NCI-H69 (cell line): ENCODE results near the gene AADAT.
"Not testable (repeated sequence)": the region's sequence is repeated elsewhere in the genome, so short reads cannot be mapped to it uniquely, and the experiment has no call there.

Experiments used
- DNase-seq: peaks from one replicate; lab custom pipeline; 2025; lab: John Stamatoyannopoulos, UW

Gene AADAT

DNA sequence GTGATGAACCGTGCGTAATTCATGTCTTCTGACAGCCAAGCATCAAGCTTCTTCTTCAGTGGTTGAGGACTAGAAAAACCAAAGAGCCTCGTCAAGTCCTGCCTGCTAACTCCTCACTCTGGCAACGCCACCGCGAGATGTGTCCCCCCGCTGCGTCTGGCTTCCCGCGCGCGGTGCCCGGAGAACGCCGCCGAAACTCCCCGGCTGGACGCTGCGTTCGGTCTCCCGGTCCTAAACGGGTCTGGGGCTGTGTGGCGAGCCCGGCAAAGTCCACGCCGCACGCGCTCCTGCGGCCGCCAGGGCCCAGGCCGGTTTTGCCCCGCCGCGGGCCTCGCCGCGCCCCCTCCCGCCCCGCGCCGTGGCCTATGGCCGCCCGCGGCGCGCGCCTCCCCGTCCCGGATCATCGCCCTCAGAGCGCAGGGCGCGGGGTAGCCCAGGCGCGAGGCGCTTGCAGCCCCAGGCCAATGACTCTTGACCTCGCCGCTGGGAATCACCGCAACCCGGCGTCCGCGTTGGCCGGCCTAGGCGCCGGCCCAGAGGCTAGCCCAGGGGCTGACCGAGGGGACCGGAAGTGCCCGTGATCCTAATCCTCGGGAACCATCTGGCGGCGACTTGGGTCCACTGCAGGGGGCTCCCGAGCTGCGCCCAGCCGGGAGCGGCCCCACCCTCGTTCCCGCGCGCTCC is at the start of gene AADAT:
Gene AADAT (minus strand): TSS at position 289 of the 684 bp plus-strand sequence. CDS start 266 bp downstream, at position 23.
- DNase-seq: peak; percentile 87

DNA sequence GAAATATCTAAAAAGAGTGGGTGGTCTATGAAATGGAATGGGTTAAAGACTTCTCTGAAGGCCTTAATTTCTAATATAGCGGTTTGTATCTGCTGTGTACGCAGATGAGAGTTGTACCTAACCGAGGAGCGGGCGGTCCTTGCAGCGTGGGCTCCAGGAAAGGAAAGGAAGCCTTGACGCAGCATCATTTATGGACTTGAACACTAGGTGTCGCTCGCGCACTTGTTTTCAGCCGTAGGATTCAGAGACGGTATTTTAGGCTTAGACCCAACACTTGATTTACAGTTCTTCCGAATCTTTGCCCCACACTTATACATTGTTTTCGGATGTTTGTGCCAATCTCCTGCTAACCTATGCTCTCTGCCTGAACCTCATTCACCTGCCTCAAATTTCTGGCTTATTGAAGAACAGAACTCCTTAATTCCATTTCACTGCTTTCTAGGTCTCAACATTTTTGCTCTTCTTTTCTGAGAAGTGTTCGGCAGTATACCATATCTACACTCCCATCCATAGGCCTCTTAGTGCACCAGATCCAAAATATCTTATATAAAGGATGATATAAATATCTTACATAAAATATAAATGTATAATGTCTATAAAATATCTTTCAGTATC is 48.9 kb upstream of the AADAT start:
- peak; percentile 44 for DNase-seq

DNA sequence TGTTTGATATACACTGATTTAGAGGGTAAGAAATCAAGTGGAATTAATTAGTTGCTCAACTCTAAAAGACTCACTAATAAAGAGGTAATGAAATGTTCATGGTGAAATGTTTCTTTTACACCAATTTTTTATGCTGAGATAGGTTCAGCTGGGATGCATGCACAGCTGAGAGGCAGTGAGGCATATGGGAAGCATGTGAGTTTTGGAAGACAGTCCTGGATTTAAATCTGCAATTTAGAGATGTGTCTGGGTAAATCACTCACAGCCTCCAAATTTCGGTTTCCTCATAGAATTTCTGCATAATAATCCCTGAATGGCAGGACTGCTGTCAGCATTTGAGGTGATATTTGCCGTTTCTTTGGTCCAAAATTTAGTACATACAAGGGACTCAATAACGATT is 48.2 kb upstream of the AADAT start:
- no peak for DNase-seq

DNA sequence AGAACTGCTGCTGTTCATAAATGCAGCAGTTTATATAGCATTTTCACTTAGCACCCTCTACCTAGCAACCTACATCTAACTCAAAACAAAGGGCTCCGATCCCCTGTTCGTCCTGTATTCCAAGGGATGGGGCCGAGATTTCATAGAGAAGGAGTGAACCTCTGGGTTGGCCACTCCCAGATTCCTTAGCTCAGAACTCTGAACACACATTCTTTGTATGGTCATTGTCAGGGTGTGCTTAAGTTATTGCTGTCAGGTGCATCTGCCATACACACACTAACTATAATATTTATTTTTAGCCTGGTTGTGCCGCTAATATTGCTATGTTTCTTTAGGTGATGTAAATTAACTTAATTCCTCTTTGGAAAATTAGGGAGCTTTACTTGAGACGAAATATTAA is 47.7 kb upstream of the AADAT start:
- no peak for DNase-seq

DNA sequence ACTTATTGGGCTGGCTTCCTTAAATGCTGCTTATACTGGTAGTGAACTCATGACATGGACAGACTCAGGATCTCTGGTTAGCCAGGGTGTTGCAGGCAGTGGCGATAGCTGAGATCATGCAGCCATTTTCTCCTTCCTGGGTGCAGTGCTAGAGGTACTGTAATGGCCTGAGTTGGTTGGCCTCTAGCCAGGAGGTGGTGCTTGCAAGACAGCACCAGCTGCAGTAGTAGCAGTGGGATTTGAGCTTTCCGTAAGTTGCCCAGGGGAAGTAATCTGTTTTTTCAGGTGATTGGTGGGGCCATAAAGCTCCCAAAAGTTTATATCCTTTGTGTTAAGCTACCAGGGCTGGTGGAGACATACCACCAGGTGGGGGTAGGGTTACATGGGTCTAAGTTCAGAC is 45.1 kb upstream of the AADAT start:
- DNase-seq: peak; percentile 0

DNA sequence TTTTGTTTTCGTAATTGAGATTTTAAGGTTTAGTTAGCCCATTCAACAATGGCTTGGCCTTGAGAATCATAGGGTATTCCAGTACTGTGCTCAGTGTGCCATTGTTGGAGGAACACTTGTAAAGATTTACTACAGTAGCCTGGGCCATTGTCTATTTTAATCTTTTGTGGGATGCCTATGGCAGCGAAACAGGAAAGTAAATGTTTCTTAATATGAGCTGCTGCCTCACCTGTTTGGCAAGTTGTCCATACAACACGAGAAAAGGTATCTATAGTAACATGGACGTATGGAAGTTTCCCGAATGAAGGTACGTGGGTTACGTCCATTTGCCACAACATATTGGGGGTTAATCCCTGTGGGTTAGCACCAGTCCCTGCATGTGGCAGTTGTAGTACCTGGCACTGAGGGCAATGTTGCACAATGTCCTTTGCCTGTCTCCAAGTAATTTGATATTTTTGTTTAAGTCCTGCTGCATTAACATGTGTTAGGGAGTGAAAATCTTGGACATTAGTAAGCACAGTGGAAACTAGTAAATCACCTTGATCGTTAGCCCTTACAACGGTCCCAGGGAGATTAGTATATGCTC is 38.6 kb upstream of the AADAT start:
- no peak for DNase-seq

DNA sequence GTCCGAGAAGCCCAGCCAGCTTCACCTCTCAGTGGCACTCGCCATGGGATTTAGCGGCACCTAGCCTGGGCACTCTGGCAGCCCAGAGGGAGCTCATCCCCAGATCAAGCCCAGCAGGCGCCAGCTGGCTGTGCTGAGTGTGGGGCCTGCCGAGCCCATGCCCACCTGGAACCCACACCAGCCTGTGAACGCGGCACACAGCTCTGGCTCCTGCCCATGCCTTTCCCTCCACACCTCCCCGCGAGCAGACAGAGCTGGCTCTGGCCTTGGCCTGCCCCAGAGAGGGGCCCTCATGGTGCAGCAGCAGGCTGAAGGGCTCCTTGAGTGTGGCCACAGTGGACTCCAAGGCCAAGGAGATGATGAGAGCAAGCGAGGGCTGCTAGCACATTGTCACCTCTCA is 38.0 kb upstream of the AADAT start:
- no peak for DNase-seq

DNA sequence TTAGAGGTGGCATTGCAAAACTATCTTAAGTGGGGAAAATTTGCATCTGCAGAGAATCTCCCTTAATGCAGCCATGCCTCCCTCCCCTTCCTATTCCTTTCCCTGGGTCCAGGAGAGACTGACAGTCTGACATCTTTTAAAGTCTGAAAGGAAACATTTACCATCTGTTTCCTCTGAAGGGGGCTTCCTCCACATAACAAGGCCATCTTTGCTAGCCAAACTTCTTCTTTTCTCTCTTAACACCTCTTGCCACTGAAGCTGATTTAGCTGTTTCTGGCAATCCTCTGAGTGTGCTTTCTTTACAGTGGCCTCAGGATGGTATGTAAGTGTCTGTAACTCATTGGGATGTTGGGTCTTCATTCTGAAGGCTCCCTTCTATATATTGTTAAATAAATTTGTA is 34.6 kb upstream of the AADAT start:
- no peak for DNase-seq

DNA sequence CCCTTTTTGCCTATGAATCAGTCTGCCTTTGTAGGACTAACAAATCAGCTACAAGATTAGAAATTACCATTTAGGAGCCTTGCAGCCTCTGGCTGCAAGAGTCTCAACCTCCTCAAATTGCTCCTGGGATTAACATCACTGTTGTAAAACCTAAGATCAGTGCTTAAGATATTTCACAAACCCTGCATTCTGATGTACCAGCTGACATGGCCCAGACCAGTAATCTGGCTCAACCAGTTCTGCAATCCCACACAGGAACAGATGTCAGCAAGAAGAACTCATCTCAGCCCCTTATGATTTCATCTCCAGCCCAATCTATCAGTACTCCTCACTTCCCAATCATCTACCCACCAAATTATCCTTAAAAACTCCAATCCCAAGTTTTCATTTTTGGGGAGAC is 32.5 kb upstream of the AADAT start:
- no peak for DNase-seq

DNA sequence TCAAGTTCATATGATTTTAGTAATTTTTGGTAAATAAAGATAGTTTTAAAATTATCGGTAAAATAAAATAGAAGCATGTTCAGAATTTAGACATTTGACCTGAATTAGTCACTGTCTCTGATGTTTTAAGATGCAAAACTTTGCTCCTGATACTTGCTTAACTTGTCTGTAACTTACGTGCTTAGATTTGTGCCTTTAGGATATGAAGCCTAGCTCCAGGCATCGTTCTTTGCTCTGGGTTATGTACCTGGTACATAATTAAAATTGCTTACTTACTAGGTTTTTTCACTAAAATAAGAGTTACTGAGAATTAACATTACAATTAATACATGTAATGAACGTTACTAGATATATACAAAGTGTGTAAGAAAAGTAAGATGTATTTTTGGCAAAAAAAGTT is 24.9 kb upstream of the AADAT start:
- DNase-seq: no peak

DNA sequence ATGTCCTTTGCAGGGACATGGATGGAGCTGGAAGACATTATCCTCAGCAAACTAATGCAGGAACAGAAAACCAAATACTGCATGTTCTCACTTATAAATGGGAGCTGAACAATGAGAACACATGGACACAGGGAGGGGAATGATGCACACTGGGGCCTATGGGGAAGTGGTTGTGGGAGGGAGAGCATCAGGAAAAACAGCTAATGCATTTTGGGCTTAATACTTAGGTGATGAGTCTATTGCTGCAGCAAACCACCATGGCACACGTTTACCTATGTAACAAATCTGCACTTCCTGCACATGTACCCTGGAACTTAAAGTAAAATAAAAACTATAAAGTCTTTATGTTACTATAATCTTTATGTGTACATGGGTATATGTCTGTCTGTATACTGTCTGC is 24.4 kb upstream of the AADAT start:
- DNase-seq: not testable (repeated sequence)

DNA sequence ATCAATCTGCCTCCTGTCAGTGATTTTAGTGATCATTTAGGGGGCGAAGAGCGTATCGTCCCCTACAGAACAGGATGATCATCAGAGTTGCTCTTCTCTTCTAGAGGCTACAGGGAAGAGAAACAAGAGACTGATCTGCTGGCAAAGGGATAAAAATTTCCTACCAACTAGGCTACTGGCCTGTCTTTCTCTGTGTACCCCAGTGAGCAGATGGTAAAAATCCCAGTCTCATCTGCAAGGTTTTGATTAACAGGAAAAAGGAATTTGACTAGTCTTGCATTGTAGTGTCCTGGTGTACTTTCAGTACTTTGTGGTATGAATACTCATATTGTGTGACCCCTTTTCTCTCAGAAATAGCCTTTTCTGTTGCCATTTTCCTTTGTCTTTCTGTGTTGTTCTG is 21.8 kb upstream of the AADAT start:
- no peak for DNase-seq

DNA sequence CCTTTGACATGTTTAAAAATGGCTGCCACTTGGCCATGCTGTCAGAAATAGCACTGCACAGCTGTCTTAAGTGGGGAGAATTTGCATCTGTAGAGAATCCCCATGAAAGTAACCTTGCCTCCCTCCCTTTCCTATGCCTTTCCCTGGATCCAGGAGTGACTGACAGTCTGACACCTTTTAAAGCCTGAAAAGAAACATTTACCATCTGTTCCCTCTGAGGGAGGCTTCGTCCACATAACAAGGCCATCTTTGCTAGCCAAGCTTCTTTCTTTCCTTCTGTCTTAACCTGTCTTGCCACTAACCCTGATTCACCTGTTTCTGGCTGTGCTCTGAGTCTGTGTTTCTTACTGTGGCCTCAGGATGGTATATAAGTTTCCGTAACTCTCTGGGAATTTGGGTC is 21.3 kb upstream of the AADAT start:
- no peak for DNase-seq

DNA sequence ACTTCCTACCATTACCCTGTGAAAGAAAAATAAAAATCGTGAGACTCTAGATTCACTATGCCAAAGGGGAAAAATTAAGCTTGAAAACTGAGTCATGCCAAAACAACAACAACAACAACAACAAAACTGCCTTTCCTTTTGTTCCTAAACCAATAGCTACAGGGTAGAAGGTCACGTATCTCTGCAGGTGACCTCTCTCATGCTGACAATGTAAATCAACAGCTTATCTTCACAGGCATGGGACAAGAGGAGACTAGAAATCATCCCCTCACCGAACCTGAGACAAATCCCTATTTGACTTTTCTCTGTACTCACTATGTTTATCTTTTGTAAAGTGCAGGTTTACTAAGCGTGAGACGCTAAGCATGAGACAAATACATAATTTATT is 20.5 kb upstream of the AADAT start:
- DNase-seq: no peak

DNA sequence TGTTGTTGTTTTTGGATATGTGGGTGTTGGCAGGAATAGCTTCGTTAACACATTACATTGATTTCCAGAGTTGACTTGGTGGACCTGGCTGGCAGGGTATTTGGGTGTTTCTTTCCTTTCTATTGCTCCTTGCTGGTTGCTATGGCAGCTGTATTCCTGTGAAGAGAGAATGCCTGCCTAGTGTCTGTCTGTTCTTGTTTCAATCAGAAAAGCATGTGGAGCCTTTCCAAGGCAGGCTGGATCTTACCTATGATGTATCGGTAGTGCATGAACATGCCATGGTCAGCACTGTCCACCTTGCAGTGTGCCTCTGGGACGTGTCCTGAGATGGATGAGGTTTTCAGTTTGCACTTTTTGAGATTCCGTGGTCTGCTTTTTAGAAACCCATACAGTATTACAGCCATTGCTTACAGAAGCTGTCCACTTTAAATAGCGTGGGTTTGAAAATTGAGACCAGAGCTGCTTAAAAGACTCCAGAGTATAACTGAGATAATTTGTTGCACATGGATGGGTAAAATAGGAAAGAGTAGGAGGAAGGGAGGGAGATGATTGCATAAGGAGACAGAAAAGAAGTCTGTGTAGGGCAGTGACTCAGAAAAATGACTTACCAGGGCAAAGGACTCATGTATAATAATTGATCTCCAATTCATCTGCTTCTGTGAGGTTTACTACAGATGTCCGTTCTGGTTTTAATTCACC is 20.0 kb upstream of the AADAT start:
- DNase-seq: no peak

DNA sequence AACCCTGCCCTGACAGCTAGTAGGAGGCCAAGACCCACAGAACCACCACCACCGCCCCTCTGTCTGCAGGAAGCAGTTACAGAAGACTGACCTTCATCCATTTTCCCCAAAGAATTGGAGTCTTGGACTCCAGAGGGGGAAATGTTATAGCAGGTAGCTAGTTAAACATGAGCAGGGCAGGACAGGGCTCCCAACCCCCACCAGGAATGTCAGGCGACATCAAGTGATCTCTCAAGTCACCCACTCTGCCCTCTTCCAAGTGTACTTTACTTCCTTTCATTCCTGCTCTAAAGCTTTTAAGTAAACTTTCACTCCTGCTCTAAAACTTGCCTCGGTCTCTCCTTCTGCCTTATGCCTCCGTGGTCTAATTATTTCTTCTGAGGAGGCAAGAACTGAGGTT is 17.1 kb upstream of the AADAT start:
- no peak for DNase-seq

DNA sequence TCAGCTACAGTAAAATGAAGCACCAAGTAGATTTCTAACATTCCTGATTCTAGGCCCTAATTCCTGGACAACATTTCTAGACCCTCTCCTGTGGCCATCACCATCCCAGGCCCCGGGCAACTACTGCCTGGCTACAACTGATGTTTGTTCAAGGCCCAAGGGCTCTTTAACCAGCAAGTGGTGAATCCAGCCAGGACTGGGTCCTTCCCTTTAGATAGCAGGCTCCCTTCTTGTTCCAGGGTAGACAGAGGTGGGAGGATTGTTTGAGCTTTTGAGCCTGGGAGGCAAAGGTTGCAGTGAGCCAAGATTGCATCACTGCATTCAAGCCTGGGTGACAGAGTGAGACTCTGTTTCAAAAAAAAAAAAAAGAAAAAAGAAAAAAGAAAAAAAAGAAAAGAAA is 12.7 kb upstream of the AADAT start:
- no peak for DNase-seq

DNA sequence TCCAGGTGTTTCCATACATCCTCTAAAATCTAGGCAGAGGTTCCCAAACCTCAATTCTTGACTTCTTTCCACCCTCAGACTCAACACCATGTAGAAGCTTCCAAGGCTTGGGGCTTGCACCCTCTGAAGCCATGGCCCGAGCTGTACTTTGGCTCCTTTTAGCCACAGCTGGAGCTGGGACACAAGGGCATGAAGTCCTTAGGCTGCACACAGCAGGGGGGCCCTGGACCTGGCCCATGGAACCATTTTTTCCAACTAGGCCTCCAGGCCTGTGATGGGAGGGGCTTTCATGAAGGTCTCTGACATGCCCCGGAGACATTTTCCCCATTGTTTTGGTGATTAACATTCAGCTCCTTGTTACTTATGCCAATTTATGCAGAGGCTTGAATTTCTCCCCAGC is 8.4 kb upstream of the AADAT start:
- not testable (repeated sequence) for DNase-seq

DNA sequence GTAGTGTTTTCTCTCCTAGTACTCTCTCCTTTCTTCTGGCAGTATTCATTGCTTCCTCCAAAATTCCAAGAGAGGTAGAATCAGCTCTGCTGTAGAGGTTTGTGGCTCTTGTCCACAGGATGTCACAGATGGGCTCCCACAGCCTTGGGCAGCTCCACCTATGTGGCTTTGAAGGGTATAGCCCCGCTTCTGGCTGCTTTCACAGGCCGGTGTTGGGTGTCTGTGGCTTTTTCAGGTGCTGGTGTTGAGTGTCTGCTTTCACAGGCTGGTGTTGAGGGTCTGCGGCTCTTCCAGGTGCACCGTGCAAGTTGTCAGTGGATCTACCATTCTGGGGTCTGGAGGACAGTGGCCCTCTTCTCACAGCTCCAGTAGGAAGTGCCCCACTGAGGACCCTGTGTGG is 7.9 kb upstream of the AADAT start:
- no peak for DNase-seq

DNA sequence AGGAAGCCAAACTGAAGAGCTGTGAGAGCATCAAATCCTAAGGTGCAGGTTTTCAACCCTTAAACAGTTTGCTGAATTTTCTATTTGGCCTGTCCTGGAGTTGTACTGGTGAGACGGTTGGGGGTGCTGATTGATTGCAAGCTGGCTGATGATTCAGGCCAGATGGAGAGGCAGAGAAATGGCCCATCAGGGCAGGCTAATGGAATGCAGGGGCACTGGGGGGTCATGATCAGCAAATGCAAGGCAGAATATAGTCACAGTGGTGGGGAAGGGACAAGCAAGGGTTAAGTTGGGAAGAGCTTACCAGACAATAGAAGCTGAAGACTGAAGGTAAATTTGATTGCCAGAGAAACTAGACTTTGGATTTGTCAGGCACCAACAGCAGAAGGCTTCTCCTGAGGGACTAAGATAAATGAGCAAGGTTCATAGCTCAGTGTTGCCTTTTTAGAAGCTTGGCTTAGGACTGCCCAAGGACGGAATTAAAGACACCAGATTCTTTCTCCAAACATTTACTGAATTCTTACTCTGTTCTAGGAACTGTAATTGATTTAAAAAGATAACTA is 4.3 kb upstream of the AADAT start:
- DNase-seq: no peak

DNA sequence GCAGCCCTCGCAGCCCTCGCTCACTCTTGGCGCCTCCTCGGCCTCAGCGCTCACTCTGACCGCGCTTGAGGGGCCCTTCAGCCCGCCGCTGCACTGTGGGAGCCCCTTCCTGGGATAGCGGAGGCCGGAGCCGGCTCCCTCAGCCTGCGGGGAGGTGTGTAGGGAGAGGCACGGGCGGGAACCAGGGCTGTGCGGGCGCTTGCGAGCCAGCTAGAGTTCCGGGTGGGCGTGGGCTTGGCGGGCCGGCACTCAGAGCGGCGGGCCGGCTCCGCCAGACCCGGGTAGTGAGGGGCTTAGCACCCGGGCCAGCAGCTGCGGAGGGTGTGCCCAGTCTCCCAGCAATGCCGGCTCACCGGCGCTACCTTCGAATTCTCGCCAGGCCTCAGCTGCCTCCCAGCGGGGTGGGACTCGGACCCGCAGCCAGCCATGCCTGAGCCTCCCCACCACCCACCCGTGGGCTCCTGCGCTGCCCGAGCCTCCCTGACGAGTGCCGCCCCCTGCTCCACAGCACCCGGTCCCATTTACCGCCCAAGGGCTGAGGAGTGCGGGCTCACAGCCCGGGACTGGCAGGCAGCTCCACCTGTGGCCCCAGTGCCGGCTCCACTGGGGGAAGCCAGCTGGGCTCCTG is 1.4 kb upstream of the AADAT start:
- DNase-seq: no peak

DNA sequence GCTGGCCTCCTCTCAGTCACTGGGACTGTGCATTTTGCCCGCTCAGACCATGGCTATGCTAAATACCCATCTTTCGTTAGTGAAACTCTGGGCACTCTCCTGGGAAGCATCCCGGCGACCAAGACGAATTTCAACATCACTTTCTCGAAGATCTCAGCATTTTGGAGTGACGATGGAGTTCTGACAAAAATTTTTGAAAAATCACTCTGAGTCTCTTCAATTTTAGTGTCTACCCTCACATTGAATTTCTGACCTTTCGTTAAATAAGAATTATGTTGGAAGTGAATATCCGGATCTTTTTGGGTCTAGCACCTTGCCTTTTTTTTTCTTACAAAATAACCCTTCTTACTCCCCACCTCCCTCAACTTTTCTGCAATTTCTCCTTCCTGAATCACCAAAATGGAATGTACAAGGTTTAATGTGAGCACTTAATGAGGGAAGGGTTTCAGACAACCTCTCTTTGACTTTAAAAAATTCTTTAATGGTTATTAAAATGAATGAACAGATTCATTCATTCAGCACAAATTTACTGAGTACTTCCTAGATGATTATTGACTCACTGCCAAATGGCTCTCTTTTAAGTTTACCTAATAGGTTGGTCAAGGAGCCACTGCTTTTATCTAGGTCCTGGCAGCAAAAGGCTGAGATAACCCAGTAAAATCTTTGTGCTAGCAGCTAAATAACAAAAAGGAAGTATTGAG is 746 bp upstream of the AADAT start:
- peak; percentile 9 for DNase-seq
